Cardiac septum (tissue), 1 donor: Measurements from ENCODE around the gene BLOC1S1. TPM values are rescaled to one million over a fixed set of nuclear protein-coding genes. Genes with fewer than 3 reads are reported as not detected.
"Not testable (repeated sequence)": the region's sequence is repeated elsewhere in the genome, so short reads cannot be mapped to it uniquely, and the experiment has no call there.

Source experiments
- DNase-seq: peaks from one replicate; pipeline ENCODE4 v3.0.0-alpha.2; 2020; ENCODE audit warnings: low spot score
- intact Hi-C: fragments of 100-400 bp; cut with DNase I; formaldehyde crosslinking; loops from one replicate; pipeline ENCODE4 v1.14.0; 2022
- total RNA-seq: library from RNA; stranded (reverse); fragmentation: NEBNext Ultra II Directional; extraction: Animal tissue kit (Norgen Biotek cat#: 25700); gene quantifications from one replicate; pipeline ENCODE4 v1.2.1, GENCODE V29; 2021
- donor health status: DM: no; HTN: no; CAD: no.

BLOC1S1 gene
- total RNA-seq, 1 donor from 2014 or later = 97.7 TPM

DNA sequence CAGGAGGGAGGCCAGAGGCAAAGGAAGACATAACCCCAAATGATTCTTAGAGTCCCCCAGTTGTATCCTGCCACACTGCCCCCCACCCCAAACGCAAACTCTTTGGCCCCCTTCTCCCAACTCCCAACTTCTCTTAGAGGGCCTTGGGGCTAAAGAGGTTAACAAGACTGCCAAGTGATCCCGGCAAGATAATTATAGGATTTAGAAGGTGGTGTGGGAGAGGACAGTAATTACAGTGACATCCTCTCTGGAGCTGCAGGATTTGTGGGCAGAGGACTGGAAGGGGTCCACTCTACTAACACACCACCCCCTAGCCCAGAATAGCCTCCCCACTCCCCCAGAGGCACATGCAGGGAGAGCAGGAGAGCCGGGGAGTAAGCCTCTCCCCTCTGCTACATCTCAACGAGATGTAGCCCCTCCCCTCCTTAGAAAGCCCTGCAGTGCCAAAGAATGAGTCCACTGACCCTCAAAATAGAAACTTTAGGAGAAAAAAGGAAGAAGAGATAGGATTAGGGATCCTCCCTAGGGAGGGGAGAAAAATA, 21.8 kb downstream of the BLOC1S1 start:
- intact Hi-C loops = loop anchor here (2.0 to 5.0 kb wide), 3 partner anchors 59 to 203 kb away; partner anchors contain the start of gene PYM1
- DNase-seq = no peak

DNA sequence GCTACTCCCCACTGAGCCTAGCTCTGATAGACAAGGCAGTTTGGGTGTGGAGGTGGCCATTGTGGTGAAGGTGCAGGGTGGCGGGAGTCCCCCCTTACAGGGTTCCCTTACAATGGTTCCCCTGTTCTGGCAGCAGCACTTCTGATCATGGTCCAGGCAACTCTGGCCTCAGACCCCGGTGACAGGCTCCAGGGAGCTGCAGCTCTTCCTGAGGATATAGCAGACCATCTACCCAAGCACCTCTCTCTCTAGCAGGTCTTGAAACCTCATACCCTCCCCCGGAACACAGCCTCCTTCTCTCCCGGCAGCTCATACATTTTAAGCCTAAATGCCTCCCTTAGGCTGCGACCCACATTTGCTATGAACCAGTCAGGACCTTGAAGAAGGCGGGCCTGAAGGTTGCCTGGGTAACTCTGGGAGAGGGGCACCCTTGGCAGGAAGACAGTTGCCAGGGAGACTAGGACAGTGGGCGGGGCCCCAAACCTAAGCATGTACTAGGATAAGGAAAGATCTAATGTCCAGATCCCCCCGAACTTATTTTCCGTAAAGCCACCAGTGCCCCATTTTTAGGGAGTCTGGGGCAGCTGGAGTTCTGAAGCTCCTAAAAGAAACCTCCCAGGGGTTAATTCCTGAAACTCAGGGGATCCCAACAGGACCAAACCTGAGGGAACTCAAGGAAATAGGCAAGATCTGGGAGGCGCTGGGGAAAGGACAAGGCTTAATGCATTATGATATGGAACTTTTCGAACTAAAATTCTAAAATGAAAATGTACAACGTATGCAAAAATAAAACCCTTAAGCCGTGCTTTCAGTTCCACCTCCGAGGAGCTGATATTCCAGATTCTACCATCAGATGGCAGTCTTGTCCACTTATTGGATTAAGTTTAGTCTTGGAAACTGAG, 22.5 kb downstream of the BLOC1S1 start:
- intact Hi-C loops = loop anchor here (2.0 to 5.0 kb wide), 3 partner anchors 58 to 202 kb away; partner anchors contain the start of gene PYM1
- DNase-seq = peak; percentile 82

DNA sequence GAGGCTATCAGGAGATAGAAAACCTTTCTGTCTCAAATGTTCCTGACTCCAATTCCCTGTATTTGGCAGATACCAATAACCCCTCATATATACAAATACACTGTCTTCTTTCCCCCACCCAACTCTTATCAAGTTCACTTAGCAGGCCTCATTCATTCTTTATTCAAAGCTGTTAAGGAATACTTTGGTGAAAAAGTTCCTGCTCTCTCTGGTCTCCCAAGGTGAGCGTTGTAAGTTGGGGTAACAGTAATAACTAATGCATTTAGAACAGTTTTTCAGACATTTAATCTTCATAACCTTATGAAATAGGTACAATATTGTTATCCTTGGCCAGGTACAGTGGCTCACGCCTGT, 23.2 kb downstream of the BLOC1S1 start:
- DNase-seq = no peak
- intact Hi-C loops = loop anchor here (2.0 to 5.0 kb wide), 3 partner anchors 58 to 202 kb away; partner anchors contain the start of gene PYM1

DNA sequence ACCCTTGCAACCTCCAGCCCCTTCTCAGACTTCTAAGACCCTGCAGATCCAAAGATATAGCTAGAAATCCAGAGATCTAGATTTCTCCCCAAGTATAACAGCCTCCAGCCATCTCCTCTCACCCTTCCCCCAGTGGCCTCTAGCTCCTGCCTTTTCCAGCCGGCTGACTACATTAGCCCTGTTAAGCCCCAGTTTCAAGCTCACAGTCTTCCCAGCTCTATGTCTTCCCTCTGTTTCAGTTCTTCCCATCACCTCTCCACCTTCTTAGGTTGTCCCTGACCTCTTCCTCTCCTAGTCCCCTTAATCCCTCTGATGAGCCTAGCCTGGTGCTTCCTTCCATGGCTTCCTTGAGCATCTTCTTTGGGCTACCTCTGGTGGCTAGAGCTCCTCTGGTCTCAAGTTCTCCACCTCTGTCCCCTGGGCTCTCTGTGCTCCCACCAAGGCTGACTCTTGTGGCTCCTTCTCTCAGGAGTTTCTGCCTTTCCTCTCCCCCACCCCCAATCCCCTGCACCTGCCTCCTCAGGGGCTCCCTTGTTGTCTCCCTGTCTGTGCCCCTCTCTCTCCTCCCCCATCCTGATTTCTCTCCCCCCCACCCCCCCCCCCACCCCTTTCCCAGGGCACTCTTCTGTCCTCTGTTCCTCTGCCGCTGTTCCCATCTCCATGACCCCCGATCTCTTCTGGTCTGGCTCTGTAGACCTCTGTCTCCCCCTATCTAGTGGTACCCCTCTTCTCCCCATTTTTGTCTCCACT, 26.3 kb downstream of the BLOC1S1 start:
- no peak for DNase-seq
- intact Hi-C loops = loop anchor here (10.0 kb wide), 2 partner anchors 303 to 373 kb away; partner anchors contain the start of genes RPL41, RPS26 and ZC3H10

DNA sequence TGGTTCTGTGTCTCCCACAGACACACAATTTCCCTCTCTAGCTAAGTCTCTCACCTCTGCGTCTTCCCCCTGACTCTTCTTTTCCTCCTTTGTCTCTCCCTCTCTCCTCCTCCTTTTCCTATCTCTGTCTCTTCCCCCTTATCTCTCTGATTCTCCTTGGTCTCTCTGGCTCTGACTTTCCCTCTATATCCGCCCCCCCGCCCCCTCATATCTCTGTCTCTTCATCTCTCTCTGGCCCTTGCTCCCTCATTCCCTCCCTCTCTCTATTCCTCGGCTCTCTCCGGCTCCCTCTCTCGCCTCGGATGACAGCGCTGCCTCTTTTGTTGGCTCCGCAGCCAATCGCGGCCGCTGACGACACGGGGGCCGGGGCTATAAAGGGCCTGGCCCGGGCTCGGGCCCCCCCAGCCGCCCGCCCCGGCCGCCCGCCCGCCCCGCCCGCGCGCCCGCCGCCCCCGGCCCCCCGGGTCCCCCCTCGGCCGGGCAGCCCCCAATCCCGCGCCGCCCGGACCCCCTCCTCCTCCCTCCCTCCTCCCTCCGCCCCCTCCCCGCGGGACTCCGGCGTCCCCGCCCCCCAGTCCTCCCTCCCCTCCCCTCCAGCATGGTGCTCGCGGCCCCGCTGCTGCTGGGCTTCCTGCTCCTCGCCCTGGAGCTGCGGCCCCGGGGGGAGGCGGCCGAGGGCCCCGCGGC, 27.0 kb downstream of the BLOC1S1 start, which contains the start of gene GDF11:
GDF11 (plus strand) TSS at position 404 of the 687 bp plus-strand sequence; CDS start at position 599, 195 bp downstream.
- intact Hi-C loops = loop anchor here (10.0 kb wide), 2 partner anchors 302 to 372 kb away; partner anchors contain the start of genes RPL41, RPS26 and ZC3H10
- peak; percentile 89 for DNase-seq

DNA sequence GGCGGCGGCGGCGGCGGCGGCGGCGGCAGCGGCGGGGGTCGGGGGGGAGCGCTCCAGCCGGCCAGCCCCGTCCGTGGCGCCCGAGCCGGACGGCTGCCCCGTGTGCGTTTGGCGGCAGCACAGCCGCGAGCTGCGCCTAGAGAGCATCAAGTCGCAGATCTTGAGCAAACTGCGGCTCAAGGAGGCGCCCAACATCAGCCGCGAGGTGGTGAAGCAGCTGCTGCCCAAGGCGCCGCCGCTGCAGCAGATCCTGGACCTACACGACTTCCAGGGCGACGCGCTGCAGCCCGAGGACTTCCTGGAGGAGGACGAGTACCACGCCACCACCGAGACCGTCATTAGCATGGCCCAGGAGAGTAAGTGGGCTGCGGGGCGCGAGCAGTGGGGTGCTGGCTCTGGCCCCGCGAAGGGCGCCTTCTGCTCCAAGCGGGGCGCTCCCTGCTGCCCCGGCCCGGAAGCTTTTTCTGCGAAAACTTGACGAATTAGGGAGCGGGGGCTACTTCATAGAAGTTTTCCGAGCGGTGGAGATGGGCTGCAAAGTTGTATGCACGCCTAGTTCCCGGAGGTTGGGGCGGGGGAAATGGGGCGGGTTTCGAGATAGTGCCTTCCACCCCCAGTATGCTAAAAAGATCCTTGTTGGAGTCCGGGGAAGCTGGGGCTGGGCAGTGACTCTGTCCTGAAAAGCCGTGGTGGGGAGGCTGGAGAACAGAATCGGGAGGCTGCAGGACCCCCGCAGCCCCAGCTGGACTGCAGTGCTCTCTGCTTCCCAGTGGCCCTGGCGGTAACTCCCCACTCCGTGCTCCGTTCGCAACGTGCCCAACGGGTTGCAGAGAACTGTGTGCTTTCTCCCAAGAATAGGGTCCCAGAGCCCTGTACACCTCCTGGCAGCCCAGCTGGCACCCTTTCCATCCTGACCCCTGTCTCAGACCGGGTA, 27.8 kb downstream of the BLOC1S1 start:
- intact Hi-C loops = loop anchor here (10.0 kb wide), 2 partner anchors 301 to 371 kb away; partner anchors contain the start of genes RPL41, RPS26 and ZC3H10
- peak; percentile 81 for DNase-seq

DNA sequence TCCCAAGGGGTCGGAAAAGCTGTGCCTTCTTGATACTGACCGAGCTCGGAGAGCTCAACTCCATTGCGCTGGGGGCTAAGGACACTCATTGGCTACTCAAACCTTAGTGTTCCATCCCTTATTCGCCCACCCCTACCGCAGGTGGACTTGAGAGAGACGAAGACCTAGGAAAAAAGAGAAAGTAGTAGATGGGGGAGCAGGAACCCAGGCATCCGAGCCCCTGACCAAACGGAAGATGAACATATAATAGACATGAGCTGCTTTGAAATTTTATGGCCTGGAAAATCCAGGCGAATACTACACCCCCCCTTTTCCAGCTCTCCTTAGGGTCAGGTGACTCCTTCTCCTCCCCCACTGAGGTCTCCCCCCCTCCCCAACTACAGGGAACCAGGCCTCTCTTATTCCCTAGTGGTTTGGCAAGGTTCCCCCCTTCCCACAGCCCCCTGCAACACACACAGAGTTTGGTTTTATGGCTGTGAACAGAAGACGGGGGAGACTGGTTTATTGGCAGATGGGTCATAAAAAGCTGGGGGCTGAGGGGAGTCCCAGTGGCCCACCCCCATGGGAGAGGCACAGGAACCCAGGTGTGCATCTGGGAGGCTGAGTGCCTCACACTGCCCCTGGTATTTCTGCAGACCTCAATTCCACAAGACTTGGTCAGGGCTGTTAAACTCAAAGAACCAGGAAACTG, 28.6 kb downstream of the BLOC1S1 start:
- intact Hi-C loops = loop anchor here (10.0 kb wide), 2 partner anchors 300 to 370 kb away; partner anchors contain the start of genes RPL41, RPS26 and ZC3H10
- DNase-seq = no peak

DNA sequence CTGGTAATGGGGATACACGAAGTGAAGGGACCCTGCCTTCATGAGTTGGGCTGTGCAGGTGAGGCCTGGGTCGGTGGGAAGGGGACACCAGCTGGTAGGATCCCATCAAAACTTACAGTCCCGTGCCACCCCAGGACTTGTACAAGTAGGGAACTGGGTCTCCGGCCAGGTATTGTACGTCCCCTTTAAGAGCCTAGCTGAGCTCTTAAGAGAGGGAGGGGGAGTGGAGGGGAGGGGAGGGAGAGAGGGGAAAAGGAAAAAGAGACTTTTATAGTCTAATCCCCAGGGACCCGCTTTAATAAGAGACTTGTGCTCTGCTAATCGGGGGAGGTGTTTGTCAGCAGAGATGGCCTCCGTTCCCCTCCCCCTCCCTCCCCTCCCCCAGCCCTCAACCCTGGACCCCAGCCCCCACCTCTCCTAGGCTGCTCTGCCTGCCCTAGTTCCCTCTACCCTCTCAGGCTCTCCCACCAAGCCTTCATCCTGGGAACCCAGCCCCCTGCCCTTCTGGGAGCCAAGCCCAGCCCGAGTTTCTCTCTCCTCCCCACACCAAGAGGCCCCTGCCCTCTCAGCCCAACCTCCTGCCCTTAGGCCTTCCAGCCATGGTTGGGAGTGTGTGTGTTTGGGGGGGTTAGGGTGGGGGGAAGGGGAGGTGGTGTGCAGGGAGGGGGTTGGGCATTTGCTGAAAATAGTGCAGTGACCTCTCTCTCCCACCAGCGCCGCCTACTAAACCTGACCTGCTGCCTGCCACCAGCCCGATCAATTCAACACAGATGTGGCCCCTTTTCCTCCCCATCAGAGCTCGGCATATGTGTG, 29.7 kb downstream of the BLOC1S1 start:
- intact Hi-C loops = loop anchor here (10.0 kb wide), 2 partner anchors 299 to 369 kb away; partner anchors contain the start of genes RPL41, RPS26 and ZC3H10
- no peak for DNase-seq

DNA sequence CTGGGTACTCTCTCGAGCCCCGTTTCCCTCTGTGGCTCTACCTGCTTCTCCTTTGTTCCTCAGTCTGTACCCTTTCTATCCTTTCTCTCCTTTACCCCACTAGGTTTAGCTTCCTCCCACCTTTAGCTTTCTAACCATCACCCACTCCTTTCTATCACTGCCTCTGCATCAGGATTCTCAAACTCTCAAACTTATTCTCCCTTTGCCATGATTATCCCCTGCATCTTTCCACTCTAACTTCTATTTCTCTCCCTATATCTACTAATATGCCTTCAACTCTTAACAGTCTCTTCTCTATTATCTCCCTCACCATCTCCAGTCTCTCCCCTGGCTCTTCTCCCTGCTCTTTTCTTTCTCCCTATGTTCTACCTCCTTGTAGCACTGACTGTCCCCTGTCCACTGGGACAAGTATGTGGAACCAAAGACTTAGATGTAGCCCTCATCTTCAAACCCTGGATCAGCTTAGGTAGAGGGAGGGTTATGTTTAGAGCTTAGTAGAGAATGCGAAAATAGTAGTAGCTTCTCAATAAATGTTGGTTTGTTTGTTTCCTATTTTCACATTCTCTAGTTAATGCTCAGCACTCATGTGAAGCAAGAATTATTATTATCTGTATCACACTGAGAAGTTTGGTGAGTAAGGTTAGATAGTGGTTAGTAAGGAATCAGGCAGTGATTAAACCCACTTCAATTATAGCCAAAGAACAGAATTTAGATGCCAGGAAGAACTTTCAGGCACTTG, 30.5 kb downstream of the BLOC1S1 start:
- DNase-seq = no peak
- intact Hi-C loops = loop anchor here (10.0 kb wide), 2 partner anchors 298 to 368 kb away; partner anchors contain the start of genes RPL41, RPS26 and ZC3H10

DNA sequence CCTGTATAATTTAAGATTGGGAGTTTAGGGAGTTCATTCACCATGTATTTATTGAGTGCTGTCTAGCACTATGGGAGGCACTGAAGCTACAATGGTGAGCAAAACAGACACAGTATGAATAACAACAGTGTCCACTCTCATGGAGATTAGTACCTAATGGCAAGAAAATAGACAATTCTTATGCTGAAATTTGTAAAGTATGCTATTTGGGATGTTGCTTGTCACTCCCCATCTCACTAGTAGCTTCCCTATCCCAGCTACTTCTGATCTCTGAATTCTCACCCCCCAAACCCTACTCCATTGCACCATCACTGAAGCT, 31.0 kb downstream of the BLOC1S1 start:
- DNase-seq = no peak
- intact Hi-C loops = loop anchor here (10.0 kb wide), 2 partner anchors 298 to 368 kb away; partner anchors contain the start of genes RPL41, RPS26 and ZC3H10

DNA sequence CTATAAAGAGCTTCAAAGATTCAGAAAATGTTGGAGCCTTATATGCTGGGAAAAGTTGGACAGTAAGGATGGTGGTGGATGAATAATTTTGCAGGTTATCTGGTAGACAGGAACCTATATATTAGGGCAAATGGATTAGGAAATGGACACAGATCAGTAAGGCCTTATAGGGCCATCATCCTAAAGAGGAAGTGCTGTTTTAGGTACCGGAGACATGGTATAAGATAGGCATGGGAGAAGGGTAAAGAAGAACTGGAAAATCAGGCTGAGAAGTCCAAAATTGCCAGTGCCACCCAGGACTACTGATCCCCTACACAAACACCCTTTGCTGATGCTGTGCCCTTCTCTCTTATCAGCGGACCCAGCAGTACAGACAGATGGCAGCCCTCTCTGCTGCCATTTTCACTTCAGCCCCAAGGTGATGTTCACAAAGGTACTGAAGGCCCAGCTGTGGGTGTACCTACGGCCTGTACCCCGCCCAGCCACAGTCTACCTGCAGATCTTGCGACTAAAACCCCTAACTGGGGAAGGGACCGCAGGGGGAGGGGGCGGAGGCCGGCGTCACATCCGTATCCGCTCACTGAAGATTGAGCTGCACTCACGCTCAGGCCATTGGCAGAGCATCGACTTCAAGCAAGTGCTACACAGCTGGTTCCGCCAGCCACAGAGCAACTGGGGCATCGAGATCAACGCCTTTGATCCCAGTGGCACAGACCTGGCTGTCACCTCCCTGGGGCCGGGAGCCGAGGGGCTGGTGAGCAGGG, 32.6 kb downstream of the BLOC1S1 start:
- no peak for DNase-seq
- intact Hi-C loops = loop anchor here (10.0 kb wide), 2 partner anchors 296 to 366 kb away; partner anchors contain the start of genes RPL41, RPS26 and ZC3H10

DNA sequence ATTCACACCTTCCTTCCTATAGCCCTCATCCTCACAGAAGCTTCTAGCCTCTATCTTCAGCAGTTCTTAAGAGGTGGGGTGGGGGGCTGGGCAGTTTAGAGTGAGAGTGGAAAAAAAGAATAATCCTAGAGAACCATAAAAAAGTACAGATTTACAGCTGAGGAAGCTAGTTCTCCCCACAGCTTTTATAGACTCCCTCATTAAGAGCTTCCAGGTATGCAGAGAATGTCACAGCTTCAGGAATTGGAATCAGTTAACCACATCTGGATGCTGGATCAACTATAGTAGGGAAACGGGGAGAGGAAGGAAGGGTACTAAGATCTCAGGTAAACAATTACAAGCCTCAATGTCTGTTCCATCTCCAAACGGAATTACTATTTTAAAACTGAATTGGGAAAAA, 39.4 kb downstream of the BLOC1S1 start:
- intact Hi-C loops = no loop called here

DNA sequence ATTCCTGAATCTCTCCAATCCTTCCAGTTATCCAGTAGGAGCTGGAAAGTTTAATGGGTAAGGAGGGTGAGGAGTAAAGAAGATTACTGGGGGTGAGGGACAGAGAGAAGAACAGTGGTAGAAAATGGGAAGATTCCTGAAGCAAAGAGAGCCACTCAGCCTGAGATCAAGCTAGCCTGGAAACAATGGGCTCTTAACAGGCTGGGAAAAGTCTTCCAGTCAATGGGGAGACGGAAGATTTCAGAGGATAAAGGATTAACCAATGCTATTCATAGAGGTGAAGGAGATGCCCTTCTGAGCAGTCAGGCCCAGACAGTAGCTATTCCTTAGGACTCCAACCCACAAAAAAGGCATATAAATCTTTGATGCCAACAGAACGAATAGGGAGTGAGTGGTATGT, 41.9 kb downstream of the BLOC1S1 start:
- intact Hi-C loops = no loop called here
- DNase-seq = no peak

More for the DNA sequence above, 39.4 kb downstream of the BLOC1S1 start:
- DNase-seq = no peak

DNA sequence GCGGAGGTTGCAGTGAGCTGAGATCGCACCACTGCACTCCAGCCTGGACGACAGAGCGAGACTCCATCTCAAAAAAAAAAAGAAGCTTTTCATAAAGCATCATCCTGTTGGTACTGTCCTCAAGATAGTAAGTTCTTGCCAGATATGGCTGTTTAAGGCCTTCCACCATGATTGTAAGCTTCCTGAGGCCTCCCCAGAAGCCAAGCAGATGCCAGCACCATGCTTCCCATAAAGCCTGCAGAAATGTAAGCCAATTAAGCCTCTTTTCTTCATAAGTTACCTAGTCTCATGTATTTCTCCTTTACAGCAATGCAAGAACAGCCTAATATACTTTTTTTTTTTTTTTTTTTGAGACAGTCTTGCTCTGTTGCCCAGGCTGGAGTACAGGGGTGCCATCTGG, 42.7 kb downstream of the BLOC1S1 start:
- intact Hi-C loops, DNase-seq: not testable (repeated sequence)

DNA sequence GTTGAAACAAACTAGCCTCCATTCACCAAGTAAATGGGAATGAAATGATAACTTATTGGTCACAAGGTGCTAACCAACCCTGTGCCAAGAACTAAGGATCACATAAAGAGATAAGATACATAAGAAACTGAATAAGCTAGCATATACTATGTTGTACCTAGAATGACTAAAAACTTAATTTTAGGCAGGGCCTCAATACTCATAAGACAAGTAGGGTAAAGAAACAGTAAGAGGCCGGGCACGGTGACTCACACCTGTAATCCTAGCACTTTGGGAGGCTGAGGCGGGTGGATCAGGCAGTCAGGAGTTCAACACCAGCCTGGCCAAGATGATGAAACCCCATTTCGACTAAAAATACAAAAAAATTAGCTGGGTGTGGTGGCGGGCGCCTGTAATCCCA, 44.8 kb downstream of the BLOC1S1 start:
- no peak for DNase-seq
- intact Hi-C loops = no loop called here
